T1000 (cell line): Measurements from ENCODE around the gene SLC4A1AP.

ENCODE experiments used
- DNase-seq: peaks from one replicate; lab custom pipeline; 2025; ENCODE audit warnings: mixed read lengths; lab: John Stamatoyannopoulos, UW

The SLC4A1AP gene

DNA sequence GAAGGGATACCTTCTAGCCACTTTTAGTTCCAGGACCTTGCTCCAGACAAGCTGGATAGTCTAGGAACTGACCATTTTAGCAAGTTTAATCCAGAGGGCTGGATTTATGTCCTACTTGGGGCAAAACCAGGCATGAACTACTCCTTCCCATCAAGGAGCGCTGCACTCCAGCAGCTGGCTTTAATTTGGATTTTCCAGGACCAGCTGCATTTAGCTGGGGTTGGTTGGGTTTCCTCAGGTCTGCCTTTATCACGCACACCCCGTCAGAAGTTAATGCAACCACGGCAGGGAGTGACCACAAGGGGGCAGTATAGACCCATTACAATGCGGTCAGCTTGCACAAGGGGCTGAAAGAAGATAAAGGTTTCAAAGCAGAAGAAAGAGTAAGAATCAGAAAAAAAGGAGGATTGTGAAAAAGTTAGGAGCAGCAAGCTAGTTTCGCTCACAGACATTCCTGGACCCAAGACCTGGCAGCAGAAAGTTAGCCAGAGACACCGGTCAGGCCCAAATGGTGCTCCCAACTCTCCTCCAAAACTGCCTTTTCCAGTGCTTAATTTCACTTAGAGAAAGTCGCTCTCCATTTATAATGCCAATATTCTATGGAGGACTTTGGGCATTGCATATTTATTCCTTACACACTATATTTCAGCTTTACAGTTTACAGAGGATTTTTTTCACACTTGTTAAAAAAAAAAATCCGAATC, 40.1 kb downstream of the SLC4A1AP start:
- peak; percentile 76 for DNase-seq

DNA sequence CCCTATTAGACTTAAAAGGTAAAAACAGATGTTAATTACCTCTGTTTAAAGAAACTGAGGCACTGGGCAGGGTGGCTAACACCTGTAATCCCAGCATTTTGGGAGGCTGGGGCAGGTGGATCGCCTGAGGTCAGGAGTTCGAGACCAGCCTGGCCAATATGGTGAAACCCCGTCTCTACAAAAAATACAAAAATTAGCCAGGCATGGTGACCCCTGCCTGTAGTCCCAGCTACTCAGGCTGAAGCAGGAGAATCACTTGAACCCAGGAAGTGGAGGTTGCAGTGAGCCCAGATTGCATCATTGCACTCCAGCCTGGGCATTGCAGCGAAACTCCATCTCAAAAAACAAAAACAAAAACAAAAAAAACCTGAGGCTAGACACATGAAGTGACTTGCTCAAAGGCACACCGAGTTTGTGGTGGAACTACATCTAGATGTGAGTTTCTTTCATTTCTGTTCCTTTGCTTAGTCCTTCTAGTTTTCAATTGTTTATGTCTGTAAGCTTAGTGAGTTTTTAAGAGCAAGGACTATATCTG, 40.7 kb downstream of the SLC4A1AP start:
- no peak for DNase-seq

DNA sequence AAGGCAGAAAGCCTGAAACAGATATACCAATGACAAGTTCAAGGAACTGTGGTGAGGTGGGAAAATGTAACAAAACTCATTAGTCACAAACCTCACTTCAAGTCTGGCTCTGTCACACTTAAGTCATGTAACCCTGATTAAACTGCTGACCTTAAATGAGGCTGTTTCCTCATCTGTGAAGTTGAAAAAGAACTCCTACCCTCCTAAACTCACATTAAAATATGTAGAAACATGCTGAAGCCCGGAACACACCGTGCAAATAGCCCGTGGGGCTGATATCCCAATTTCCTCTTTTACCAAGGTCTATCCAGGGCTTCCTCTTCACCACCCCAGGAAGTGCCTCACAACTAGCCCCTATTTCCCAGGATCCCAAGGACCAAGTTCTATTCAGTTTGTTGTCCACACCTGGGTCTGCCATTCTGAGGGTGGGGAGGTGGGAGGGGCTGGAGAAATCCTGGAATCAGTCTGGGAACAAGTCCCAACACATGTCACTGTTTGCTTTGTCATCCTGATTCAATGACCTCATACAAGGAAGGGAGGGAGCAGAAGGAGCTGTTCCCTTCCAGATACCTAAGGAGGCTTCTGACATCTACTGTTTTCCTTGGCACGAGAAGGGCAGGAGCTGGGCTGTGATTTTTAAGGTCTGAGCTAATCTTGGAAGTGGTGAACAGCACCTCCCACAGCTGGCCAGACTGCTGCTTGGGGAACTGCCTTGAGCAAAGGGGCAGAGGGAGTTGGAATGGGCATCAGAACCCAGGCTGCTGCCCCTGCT, 42.3 kb downstream of the SLC4A1AP start:
- peak; percentile 55 for DNase-seq

DNA sequence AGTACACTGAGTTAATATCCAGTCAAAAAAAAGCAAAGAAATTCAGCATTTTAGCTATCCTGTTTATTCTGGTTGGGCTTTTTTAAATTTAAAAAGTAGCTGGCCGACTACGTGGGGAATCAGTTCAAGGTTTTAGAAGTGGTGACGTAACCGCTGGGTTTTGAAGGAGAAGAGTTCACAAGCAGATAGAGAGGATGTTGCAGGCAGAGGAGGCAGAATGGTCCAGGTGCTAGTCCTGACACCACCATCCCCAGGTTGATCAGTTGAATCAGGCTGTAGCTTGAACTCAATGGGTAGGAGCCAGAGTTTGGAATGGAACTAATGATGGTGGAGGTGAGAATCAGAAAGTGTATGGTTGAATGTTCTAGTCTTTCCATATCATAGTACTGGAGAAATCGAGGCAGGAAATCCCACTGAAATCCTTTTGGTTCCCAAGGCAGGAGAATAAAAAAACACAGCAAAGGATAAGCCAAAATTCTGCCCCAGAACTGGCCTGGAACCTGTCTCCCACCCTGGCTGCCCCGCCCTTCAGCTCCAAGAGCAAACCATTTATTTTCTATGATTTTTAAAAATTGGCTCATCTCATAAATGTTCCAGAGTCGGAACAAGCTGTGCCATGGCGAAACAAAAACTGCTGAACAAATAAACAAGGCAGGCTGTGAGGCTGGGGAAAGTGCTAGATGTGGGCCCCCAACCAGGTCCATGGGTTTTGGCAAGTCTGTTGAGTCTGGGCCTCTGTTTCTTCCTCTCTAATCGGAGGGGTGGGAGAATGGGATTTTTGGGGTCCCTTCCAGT, 44.0 kb downstream of the SLC4A1AP start:
- no peak for DNase-seq

DNA sequence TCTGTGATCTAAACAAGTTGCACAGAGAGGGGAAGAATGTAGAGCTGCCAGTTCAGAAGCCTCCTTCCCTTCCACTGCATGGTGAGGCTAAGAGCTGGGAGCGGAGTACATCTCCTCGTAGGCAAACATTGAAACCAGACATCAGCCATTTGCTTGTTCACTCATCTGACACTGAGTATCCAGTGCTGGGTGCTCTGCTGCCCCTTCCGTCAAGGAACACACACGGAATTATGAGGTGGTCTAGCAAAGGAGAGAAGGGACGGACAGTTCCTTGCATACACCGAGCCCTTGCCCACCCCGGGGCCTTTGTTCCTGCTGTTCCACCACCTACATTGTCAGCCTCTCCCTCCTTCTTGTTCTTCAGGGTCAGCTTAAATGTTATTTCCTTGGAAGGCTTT, 44.6 kb downstream of the SLC4A1AP start:
- DNase-seq = no peak

DNA sequence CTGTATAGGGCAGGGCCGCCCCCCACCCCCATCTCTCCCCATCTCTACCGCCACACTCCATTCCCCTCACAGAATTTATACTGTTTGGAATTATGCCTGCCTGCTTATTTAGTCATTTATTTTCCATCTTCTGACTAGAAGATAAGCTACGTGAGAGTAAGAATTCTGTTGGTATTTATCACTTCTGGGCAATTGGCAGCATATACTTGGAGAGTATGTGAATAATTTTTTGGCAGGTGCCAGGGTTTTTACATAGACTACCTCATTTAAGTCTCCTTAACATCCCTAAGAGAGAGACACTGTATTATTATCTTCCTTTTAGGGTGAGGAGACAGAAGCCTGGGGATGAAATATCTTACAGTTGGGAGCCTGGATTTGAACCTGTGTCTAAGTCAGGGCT, 45.0 kb downstream of the SLC4A1AP start:
- DNase-seq = no peak

DNA sequence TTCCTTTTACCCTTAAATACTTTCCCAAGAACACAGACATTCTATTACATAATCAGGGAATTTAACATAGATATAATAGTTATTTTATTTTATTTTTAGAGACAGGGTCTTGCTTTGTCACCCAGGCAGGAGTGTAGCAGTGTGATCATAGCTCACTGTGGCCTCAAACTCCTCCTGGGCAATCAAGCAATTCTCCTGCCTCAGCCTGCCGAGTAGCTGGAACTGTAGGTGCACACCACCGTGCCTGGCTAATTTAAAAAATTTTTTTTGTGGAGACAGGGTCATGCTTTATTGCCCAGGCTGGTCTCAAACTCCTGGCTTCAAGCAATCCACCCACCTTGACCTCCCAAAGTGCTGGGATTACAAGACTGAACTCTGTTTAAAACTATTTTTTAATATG, 45.6 kb downstream of the SLC4A1AP start:
- DNase-seq = no peak

DNA sequence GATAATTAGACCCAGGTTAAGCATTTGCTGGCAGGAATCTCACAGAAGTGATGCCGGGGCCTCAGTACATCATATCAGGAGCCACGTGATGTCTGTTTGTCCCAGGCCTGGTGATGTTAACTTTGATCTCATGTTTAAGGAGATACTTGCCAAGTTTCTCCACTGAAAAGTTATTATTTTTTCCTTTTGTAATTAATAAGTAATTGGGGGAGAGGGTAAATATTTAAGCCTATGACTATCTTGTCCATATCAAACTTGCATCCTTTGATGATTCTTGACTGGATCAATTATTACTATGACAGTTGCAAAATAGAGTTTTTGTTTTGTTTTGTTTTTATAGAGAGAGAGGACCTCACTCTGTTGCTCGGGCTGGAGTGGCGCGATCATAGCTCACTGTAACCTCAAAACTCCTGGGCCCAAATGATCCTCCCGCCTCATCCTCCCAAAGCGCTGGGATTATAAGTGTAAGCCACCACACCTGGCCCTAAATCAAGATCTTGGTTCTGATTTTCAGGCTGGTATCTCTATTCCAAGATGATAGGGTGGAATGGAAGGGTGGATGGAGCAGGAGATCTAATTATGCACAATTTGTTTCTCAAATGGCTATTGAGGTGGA, 46.4 kb downstream of the SLC4A1AP start:
- no peak for DNase-seq

DNA sequence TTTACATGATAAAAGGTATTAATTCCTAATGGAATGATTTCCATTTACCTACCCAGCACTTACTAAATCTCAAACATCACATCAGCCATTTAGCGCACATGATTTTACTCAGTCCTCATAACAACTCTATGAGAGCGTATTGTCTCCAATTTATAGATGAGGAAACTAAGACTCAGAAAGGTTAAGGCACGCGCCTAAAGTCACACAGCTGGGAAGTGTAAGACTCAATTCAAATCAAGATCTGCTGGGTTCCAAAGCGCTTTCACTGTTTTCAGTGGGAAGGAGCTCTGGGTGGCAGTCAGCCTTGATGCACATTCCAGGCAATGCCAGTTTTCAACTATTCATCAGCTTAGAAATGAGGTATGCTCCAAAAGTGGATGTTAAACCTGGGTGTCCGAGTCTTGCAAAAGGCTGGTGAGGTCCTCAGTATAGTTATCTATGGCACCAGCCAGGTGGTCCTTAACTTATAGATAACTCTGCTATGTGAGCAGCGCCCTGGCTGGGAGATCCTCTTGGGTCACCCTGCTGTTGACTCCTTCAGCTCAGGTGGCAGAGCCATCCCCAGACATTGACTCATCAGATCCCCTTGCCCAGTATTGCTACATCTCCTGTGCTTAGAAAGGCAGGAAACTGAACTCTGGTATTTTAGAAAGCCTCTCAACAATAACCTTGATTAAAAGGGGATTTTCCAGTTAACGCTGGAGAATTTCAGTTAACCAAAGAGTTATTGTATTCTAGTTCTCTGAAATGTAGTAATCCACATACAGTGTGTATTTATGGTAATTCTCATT, 47.1 kb downstream of the SLC4A1AP start:
- no peak for DNase-seq

DNA sequence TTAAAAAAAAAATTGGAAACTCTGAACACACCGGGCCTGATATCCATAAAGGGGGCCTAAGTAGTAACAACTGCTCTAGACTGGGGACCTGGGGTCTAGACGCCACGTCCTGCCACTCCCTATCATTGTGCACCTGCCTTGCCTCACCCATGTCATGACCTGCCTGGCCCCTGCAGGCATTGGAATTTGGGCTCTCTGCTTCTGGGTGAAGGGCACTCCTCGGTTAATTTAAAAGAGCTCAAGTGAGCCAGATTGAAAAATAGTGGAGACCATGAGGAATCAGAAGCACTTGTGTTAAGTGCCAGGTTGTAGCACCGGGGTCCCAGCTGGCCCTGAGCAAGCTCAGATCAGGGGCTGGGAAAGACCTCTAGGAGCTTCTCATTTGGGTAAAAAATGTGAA, 48.1 kb downstream of the SLC4A1AP start:
- DNase-seq = no peak

DNA sequence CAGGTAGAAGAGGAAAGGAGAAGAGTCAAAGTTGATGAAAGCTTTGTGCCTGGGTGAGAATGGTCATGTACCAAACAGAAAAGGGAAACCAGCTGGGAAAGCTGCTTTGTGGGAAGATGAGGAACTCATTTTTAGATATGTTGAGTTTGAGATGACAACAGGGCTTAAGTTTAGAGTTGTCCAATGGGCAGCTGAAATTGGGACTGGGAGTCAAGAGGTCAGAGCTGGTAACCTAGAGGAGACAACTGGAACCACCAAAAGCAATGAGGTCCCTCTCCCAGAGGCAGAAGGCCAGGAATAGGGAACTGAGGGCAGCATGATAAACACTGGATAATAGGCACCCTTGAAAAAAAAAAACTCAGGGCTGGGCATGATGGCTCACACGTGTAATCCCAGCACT, 48.8 kb downstream of the SLC4A1AP start:
- DNase-seq = no peak

DNA sequence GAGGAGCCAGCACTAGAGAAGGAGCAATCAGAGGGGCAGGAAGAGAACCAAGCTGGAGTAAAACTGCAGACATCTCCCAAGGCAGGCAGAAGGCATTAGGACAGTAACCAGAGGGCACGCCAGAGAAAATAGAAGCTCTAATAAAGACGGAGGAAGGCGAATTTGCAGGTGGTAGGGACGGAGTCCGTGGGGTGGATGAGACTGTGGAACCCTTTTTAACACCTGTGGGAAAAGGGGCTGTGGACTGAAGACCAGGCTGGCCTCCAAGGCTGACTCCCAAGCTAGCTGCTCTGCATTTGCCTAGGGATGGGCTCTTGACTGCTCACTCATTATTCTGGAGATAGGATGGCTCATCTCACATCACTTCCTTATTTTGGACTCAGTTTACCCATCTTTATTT, 49.5 kb downstream of the SLC4A1AP start:
- no peak for DNase-seq

DNA sequence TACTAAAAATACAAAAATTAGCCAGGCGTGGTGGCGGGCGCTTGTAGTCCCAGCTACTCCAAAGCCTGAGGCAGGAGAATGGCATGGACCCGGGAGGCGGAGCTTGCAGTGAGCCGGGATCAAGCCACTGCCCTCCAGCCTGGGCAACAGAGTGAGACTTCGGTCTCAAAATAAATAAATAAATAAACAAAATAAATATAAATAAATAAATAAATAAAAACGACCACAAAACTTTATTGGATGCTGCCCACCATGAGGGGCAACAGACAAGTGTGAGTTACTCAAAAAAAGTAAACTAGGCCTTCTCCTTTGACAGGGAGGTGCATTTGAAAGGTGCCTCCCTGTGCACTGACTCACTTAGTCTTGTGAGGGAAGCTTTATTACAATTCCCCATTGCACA, 50.4 kb downstream of the SLC4A1AP start:
- no peak for DNase-seq

DNA sequence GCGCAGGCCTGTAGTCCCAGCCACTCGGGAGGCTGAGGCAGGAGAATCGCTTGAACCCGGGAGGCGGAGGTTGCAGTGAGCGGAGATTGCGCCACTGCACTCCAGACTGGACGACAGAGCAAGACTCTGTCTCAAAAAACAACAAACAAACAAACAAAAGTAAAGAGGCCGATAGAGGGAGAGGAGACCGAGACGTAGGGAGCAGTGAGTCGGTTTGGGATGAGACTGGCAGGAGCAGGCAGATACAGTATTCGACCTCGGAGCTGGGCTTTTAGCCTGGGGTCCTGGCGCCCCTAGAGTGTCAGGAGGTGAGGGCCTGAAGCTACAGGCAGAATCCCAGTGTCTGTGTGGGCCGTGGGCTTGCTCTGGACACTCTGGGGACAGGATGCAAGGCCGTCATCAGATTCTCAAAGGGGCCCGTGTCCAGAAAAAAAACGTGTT, 51.2 kb downstream of the SLC4A1AP start:
- no peak for DNase-seq

DNA sequence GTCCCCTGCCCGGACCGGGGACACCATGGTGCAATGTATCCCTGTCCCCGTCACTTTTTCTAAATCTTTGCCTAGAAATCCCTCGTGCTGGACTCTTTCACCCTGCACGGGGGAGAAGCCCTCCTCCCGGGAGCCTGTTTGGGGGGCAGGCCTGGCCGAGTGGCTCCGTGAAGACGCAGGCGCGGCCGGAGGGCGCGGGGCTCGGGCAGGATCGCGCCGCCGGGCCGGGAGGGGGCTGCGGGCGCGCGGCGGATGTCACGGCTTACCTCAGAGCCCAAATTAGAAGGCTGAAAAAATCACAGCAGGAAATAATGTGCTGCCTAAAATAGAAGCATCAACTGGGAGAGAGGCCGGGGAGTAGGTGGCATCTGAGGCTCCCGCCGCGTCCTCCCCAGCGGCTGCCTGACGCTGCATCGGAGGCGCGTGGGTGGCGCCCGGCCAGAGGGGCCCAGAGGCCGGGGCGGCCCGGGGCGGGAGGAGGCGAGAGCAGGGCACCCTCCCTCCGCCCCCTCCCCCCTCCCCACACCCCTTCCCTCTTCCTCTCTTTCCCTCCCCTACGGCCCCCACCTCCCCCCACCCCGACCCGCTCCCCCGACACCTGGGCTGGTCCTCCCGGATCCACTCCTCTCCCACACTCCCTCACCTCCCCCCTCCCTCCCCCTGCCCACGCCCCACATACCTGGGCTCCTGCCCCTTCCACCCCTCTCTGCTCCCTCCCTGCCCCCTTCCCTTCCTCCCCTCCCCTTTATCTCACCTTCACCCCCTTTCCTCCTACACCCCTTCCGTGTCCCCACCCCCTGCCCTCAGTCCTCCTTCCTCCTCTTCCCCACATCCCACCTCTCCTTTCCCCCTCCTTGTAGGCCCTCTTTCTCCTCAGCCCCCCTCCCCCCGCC, 51.9 kb downstream of the SLC4A1AP start:
- no peak for DNase-seq

DNA sequence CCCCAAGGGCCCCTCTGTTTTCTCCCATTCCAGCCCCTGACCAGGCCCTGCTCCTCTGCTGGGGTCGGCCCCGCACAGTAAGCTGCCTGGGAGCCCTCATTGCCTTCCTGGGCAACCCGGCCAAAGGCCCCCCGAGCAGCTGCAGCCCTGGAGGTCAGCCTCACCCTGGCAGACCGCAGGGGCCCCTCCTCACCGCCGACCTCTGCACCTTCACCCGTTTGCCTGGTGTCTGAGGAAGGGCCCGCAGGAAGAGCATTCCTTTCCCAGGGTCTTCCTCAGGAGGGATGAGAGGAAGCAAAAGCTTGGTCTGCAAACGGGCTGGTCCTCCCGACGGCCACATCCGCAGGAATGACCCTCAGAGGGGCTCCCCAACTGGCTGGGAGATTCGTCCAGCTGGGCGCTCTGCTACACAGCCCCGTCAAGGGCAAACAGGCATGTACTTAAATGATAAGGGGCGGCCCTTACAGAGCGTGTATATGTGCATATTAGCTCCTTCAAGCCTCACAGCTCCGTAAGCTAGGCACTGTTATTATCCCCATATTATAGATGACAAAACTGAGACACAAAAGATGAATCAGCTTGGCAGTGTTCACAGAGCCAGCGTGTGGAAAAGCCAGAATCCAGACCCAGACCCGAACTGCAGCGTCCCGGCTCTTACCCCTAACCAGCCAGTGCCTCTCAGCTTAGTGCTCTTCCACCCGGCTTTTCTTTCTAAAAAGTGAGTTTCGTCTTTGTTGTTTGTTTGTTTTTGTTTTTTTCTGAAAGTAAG, 52.8 kb downstream of the SLC4A1AP start:
- DNase-seq = no peak

DNA sequence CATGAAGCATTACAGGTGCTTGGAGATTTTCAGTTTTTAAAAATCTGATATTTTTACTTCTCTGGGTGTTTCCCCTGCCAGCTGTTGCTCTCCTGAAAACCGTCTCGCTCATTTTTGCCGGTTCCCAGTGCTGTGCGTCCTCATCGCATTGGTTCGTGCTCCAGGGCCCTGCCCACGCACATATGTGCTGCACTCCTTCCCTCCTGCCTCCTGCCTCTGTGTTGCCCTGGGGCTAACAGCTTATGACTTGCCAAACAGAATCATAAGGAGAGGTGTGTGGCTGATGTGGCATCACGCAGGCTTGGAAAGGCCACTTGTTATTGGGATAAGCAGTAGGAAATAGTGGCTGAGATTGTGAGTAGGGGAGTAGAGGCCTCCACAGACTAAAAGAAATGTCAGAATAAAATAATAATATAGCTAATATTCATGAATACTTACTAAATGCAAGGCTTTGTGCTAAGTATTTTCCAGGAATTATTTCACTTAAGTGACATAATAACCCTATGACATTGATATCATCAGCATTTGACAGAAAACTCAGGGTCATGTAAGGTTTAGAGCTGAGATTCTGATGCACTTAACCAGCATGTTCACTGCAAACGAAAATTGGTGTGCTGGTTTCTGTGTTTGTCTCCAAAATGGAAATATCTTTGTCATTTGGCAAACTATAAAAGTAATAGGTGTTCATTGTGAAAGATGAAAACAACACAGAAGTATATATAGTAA, 53.5 kb downstream of the SLC4A1AP start:
- peak; percentile 21 for DNase-seq

DNA sequence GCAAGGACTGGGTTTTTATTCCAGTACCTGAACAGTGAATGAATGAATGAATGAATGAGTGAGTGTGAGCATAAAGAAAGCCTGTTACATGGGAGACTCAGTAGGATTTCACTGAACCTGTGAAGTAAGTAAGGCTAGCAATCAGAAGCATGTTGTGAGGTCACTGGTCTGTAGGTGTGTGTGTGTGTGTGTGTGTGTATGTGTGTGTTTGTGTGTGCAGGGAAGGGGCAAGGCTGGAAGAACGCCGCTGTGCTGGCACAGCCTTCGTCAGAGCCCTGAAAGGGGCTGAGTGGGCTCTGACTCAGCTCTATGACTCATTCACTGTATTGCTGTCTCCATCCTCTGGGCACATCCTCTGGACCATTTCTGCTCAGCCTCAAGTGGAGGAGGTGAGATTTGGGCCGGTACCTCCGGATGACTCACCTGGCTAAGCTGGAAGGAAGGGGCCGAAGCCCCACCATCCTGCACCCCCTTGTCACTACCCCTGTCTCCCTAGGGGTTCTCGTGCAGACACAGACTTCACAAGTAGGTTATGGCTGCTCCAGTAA, 56.4 kb downstream of the SLC4A1AP start:
- DNase-seq = peak; percentile 77
